ENCODE results near the gene DPP6. TPM values are rescaled to one million over a fixed set of nuclear protein-coding genes. Genes with fewer than 3 reads are reported as not detected.

Gene DPP6
- polyA plus RNA-seq, 1 of the 3 experiments (the other 2 are of a cell fraction), result not detected

DNA sequence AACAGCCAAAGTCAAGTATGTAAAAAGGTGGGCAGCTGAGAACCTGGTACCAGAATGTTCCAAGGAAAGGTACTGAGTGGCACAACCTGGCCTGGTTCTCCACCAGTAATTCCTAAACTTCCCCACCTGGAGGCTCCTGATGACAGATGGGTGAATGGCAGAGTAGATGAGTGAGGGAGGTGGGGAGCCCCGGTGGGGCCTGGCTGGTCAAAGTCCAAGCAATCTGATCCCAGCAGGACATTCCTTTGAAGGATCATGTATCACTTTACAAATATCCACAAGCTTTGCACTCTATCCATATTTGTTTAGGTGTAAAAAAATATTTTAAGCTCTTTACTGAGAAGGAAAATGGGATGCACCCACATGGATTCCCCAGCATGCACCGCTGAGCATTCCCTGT, 250.2 kb downstream of the DPP6 start (continued):
- TF ChIP-seq TEAD4 (IDR thresholded peaks at IDR 0.05; ENCODE audit: borderline replicate concordance, insufficient read depth) (no peak), CTCF (IDR thresholded peaks at IDR 0.05) (no peak)

DNA sequence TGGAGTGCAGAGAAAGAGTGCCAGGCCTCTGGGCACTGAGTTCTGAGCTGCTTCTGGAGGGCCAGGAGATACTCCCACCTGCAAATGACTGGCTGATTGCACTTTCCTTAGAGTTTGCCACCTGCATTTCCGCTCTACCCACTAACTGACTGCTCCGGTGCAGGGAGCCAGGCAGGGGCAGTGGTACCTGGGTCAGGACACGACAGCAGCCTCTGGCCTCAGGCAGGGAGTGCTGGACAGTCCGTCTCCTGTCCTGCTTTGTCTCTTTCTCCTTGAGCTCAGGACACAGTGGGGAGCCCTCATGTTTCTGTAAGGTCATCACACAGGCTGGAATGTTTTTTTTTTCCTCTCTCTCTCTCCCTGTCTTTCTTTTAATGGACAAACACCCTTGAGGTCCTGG, 252.0 kb downstream of the DPP6 start:
- POLR2A ChIA-PET, result interaction anchor here (0.9 to 2.3 kb wide), 2 partner anchors 10 to 135 kb away, joined by 3 to 6 read pairs; no protein-coding TSS in a partner anchor
- Histone ChIP-seq H3K4me3 (ENCODE audit: low read depth in 2 of 2, low read length in 1 of 2) (peak overlapping the region in 1 of 2 experiments; percentile 43; a peak in 1 of 4 replicates), H4K20me1 (ENCODE audit: insufficient read depth) (no peaks in the 10 kb centered on the region), H2AFZ (ENCODE audit: low read depth) (no peak overlapping the region), H3K9me3 (no peaks in the 10 kb centered on the region), H3K27me3 (ENCODE audit: insufficient read depth) (no peaks in the 10 kb centered on the region), H3K27ac (ENCODE audit: low read depth in 2 of 2, low read length in 1 of 2) (0 out of 4 replicates have a peak overlapping the region, but pooled peaks of 1 of the 2 experiments have one; percentile 25), H3K9me2 (no peaks in the 10 kb centered on the region), H3K79me2 (ENCODE audit: insufficient read depth) (no peaks in the 10 kb centered on the region), H3K36me3 (replicated peaks in 1 of 2; ENCODE audit: control insufficient read depth in 1 of 2, insufficient read depth in 2 of 2, low read length in 1 of 2) (no peaks in the 10 kb centered on the region), H3F3A (replicated peaks; ENCODE audit: insufficient read depth) (no peaks in the 10 kb centered on the region), H3K4me1 (ENCODE audit: control insufficient read depth in 1 of 2, insufficient read depth in 2 of 2, low read depth in 1 of 2, low read length in 1 of 2) (peaks cover 0 to 21% of the 10 kb centered on the region in 2 experiments; a peak in 2 of 4 replicates), H3K9ac (no peak overlapping the region), H3K4me2 (no peak overlapping the region)
- CTCF ChIA-PET, result interaction anchor here (0.7 to 2.1 kb wide), 2 partner anchors 10 to 17 kb away, joined by 4 to 6 read pairs; no protein-coding TSS in a partner anchor
- WGBS (ENCODE audit: low lambda C conversion rate), result 26% methylated on average over 4 of the region's 4 CpGs
- DNase-seq, result peak; percentile 65
- TF ChIP-seq ZBTB33 (IDR thresholded peaks at IDR 0.05; ENCODE audit: borderline replicate concordance, low read depth), result no peak
- TF ChIP-seq USF1 (IDR thresholded peaks at IDR 0.05; ENCODE audit: borderline replicate concordance, low read depth), result no peak
- TF ChIP-seq EP300 (IDR thresholded peaks at IDR 0.05; ENCODE audit: borderline replicate concordance in 1 of 2, low read depth in 1 of 2, low read length in 1 of 2), result no peak
- TF ChIP-seq SMC3 (IDR thresholded peaks at IDR 0.05; ENCODE audit: low read depth, low read length), result no peak
- TF ChIP-seq USF2 (IDR thresholded peaks at IDR 0.05; ENCODE audit: borderline replicate concordance, low read depth, low read length), result no peak
- no peak for TF ChIP-seq MXI1 (IDR thresholded peaks at IDR 0.05; ENCODE audit: low read depth, low read length)
- TF ChIP-seq ELF1 (IDR thresholded peaks at IDR 0.05), result no peak
- no peak for TF ChIP-seq RAD21 (IDR thresholded peaks at IDR 0.05; ENCODE audit: low read length)
- TF ChIP-seq TCF12 (IDR thresholded peaks at IDR 0.05), result no peak
- no peak for TF ChIP-seq RCOR1 (IDR thresholded peaks at IDR 0.05; ENCODE audit: low read length)
- TF ChIP-seq, protein P1, sequence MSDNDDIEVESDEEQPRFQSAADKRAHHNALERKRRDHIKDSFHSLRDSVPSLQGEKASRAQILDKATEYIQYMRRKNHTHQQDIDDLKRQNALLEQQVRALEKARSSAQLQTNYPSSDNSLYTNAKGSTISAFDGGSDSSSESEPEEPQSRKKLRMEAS (IDR thresholded peaks at IDR 0.05; ENCODE audit: low read depth), result no peak
- TF ChIP-seq CTCF (IDR thresholded peaks at IDR 0.05), result no peak
- TF ChIP-seq POLR2AphosphoS5 (IDR thresholded peaks at IDR 0.05; ENCODE audit: low read depth, low read length), result no peak
- no peak for TF ChIP-seq TAF1 (IDR thresholded peaks at IDR 0.05; ENCODE audit: borderline replicate concordance, low read depth, low read length)
- no peak for TF ChIP-seq MEF2A (IDR thresholded peaks at IDR 0.05; ENCODE audit: borderline replicate concordance, low read depth)
- TF ChIP-seq IRF3 (IDR thresholded peaks at IDR 0.05; ENCODE audit: low read depth, low read length), result no peak
- TF ChIP-seq, protein P2, sequence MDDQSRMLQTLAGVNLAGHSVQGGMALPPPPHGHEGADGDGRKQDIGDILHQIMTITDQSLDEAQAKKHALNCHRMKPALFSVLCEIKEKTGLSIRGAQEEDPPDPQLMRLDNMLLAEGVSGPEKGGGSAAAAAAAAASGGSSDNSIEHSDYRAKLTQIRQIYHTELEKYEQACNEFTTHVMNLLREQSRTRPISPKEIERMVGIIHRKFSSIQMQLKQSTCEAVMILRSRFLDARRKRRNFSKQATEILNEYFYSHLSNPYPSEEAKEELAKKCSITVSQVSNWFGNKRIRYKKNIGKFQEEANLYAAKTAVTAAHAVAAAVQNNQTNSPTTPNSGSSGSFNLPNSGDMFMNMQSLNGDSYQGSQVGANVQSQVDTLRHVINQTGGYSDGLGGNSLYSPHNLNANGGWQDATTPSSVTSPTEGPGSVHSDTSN (IDR thresholded peaks at IDR 0.05), result no peak
